ENCODE measurements around the gene CNTNAP2. TPM values are rescaled to one million over a fixed set of nuclear protein-coding genes. Genes with fewer than 3 reads are reported as not detected.

The CNTNAP2 gene
- total and polyA plus RNA-seq, 2 of the 13 experiments (the other 11 are each of a cell fraction or from before 2014, with no cell fraction given) = 0.40 to 0.42 TPM

DNA sequence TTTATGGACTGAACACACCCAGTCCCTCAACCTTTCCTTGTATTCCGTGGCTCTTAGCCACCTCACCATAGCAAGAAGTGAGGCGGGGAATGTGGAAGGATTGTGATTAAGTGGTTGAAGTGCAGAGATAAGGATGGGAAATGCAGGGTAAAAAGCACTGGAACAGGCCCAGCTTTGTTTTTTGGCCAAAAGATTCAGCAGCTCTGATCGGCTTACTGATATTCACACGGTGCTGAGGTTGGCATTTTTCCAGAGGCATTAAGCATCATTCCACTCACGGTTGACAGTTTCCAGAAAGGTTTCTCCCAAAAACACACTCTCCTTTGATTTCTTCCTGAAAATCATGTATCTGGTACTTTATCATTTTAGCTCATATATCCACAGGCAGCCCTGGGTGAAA, 544.2 kb downstream of the CNTNAP2 start:
- Histone ChIP-seq H3K9ac (ENCODE audit: insufficient read depth, low read depth, low read length) (no peak overlapping the region), H3K27ac (ENCODE audit: extremely low read length, insufficient read depth, low read length) (no peak overlapping the region), H3K36me3 (replicated peaks in 1 of 2; ENCODE audit: control insufficient read depth in 1 of 2, insufficient read depth in 2 of 2, low read length in 2 of 2) (no peaks in the 10 kb centered on the region), H2AFZ (ENCODE audit: low read length) (no peak overlapping the region), H3K79me2 (ENCODE audit: insufficient read depth, low read length) (no peaks in the 10 kb centered on the region), H3K4me2 (ENCODE audit: low read depth, low read length) (no peak overlapping the region), H3K4me1 (ENCODE audit: insufficient read depth, low read length) (no peaks in the 10 kb centered on the region), H3K9me3 (ENCODE audit: low read length) (peaks cover 79% of the 10 kb centered on the region), H3K27me3 (ENCODE audit: control insufficient read depth in 1 of 2, insufficient read depth in 2 of 2, low read length in 2 of 2) (no peaks in the 10 kb centered on the region), H4K20me1 (ENCODE audit: insufficient read depth, low read length) (no peaks in the 10 kb centered on the region), H3K4me3 (replicated peaks in 1 of 3; ENCODE audit: insufficient read depth in 1 of 3, low read depth in 2 of 3, low read length in 3 of 3) (no peak overlapping the region)
- FAIRE-seq (no peak), ATAC-seq (no peak), DNase-seq (ENCODE audit: low spot score) (no peak)
- no TSS peak for BruUV-seq (replicated peaks)
- intact Hi-C loops (cut with micrococcal nuclease; ENCODE audit: unreplicated experiment) = no loop called here
- CTCF ChIA-PET (ENCODE audit: low intra/inter-chr PET ratio, low total read pairs) = no interaction called here
- in situ Hi-C loops (cut with HindIII; ENCODE audit: extremely low pct_ligation_motif_present, low pct_unique_long_range_greater_than_20kb) = no loop called here
- 10% methylated on average over 5 of the region's 5 CpGs for WGBS (ENCODE audit: low lambda C conversion rate)
- POLR2A ChIA-PET = no interaction called here
- TF ChIP-seq NKX3-1 (CRISPR knock-in tag; IDR thresholded peaks at IDR 0.05) (no peak), MAFK (conservative IDR thresholded peaks at IDR 0.05 in 1 of 2, IDR thresholded peaks at IDR 0.05 in 1 of 2; ENCODE audit: low read length in 2 of 2) (peak in 1 of 2 experiments; percentile 10; a peak in 1 of 4 replicates)

DNA sequence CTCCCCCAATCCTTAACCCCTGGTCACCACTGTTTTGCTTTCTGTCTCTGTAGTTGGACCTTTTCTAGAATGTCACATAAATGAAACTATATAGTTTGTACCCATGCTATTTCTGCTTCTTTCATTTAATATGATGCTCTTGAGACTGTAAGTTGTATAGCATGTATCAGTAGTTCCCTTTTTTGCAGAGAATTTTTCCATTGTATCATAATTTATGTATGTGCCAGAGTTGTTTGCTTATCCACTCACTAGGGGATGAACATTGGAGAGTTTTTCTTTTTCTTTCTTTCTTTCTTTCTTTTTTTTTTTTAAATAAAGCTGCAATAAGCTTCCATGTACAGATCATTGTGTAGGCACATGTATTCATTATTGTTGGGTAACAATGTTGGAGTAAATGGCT, 544.8 kb downstream of the CNTNAP2 start:
- no TSS peak for BruUV-seq (replicated peaks)
- FAIRE-seq = no peak
- CTCF ChIA-PET (ENCODE audit: low intra/inter-chr PET ratio, low total read pairs) = no interaction called here
- no peak for DNase-seq (ENCODE audit: low spot score)
- Histone ChIP-seq H3K4me1 (ENCODE audit: insufficient read depth, low read length) (no peaks in the 10 kb centered on the region), H3K4me3 (replicated peaks in 1 of 3; ENCODE audit: insufficient read depth in 1 of 3, low read depth in 2 of 3, low read length in 3 of 3) (no peak overlapping the region), H3K27me3 (ENCODE audit: control insufficient read depth in 1 of 2, insufficient read depth in 2 of 2, low read length in 2 of 2) (no peaks in the 10 kb centered on the region), H3K9ac (ENCODE audit: insufficient read depth, low read depth, low read length) (no peak overlapping the region), H2AFZ (ENCODE audit: low read length) (no peak overlapping the region), H4K20me1 (ENCODE audit: insufficient read depth, low read length) (no peaks in the 10 kb centered on the region), H3K79me2 (ENCODE audit: insufficient read depth, low read length) (no peaks in the 10 kb centered on the region), H3K27ac (ENCODE audit: extremely low read length, insufficient read depth, low read length) (no peak overlapping the region), H3K36me3 (replicated peaks in 1 of 2; ENCODE audit: control insufficient read depth in 1 of 2, insufficient read depth in 2 of 2, low read length in 2 of 2) (no peaks in the 10 kb centered on the region), H3K4me2 (ENCODE audit: low read depth, low read length) (no peak overlapping the region), H3K9me3 (ENCODE audit: low read length) (peaks cover 79% of the 10 kb centered on the region)
- in situ Hi-C loops (cut with HindIII; ENCODE audit: extremely low pct_ligation_motif_present, low pct_unique_long_range_greater_than_20kb) (no loop called here), intact Hi-C loops (cut with micrococcal nuclease; ENCODE audit: unreplicated experiment) (no loop called here)
- ATAC-seq = no peak
- POLR2A ChIA-PET = no interaction called here
- no peak for TF ChIP-seq HOXA7 (CRISPR knock-in tag; IDR thresholded peaks at IDR 0.05)
- TF ChIP-seq SMARCC2 (IDR thresholded peaks at IDR 0.05) = no peak
- no peak for TF ChIP-seq ZFP36 (IDR thresholded peaks at IDR 0.05; ENCODE audit: borderline replicate concordance, low read depth, low read length, partially characterized antibody)
- no peak for TF ChIP-seq RFXAP (CRISPR knock-in tag; IDR thresholded peaks at IDR 0.05; ENCODE audit: borderline replicate concordance)
- TF ChIP-seq ZNF644 (CRISPR knock-in tag; IDR thresholded peaks at IDR 0.05; ENCODE audit: low read depth) = no peak
- TF ChIP-seq ARNT2 (CRISPR knock-in tag; IDR thresholded peaks at IDR 0.05; ENCODE audit: low read depth) = no peak
- TF ChIP-seq, protein P1, sequence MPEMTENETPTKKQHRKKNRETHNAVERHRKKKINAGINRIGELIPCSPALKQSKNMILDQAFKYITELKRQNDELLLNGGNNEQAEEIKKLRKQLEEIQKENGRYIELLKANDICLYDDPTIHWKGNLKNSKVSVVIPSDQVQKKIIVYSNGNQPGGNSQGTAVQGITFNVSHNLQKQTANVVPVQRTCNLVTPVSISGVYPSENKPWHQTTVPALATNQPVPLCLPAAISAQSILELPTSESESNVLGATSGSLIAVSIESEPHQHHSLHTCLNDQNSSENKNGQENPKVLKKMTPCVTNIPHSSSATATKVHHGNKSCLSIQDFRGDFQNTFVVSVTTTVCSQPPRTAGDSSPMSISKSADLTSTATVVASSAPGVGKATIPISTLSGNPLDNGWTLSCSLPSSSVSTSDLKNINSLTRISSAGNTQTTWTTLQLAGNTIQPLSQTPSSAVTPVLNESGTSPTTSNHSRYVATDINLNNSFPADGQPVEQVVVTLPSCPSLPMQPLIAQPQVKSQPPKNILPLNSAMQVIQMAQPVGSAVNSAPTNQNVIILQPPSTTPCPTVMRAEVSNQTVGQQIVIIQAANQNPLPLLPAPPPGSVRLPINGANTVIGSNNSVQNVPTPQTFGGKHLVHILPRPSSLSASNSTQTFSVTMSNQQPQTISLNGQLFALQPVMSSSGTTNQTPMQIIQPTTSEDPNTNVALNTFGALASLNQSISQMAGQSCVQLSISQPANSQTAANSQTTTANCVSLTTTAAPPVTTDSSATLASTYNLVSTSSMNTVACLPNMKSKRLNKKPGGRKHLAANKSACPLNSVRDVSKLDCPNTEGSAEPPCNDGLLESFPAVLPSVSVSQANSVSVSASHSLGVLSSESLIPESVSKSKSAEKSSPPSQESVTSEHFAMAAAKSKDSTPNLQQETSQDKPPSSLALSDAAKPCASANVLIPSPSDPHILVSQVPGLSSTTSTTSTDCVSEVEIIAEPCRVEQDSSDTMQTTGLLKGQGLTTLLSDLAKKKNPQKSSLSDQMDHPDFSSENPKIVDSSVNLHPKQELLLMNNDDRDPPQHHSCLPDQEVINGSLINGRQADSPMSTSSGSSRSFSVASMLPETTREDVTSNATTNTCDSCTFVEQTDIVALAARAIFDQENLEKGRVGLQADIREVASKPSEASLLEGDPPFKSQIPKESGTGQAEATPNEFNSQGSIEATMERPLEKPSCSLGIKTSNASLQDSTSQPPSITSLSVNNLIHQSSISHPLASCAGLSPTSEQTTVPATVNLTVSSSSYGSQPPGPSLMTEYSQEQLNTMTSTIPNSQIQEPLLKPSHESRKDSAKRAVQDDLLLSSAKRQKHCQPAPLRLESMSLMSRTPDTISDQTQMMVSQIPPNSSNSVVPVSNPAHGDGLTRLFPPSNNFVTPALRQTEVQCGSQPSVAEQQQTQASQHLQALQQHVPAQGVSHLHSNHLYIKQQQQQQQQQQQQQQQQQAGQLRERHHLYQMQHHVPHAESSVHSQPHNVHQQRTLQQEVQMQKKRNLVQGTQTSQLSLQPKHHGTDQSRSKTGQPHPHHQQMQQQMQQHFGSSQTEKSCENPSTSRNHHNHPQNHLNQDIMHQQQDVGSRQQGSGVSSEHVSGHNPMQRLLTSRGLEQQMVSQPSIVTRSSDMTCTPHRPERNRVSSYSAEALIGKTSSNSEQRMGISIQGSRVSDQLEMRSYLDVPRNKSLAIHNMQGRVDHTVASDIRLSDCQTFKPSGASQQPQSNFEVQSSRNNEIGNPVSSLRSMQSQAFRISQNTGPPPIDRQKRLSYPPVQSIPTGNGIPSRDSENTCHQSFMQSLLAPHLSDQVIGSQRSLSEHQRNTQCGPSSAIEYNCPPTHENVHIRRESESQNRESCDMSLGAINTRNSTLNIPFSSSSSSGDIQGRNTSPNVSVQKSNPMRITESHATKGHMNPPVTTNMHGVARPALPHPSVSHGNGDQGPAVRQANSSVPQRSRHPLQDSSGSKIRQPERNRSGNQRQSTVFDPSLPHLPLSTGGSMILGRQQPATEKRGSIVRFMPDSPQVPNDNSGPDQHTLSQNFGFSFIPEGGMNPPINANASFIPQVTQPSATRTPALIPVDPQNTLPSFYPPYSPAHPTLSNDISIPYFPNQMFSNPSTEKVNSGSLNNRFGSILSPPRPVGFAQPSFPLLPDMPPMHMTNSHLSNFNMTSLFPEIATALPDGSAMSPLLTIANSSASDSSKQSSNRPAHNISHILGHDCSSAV (CRISPR knock-in tag; IDR thresholded peaks at IDR 0.05; ENCODE audit: borderline replicate concordance) = no peak
- no peak for TF ChIP-seq LCORL (IDR thresholded peaks at IDR 0.05)
- no peak for TF ChIP-seq LCORL (CRISPR knock-in tag; IDR thresholded peaks at IDR 0.05)
